Suprapubic skin (tissue), 3 donors: ENCODE measurements around the gene MLXIPL.

Experiments used
- POLR2AphosphoS5 ChIP-seq, 3 donors: sonication (generic); formaldehyde crosslinking; IDR thresholded peaks; one replicate each; pipeline ENCODE4 v1.6.1; 2017; ENCODE audit warnings: antibody characterized with exemption in 3 of 3
- TF ChIP-seq, protein P1 (sequence below), 2 donors: fragments of 200-600 bp in 1 of 2; fragments of 450-650 bp in 1 of 2; sonication (generic) in 1 of 2; IDR thresholded peaks; one replicate each; pipeline ENCODE4 v1.5.1; 2016 to 2019; ENCODE audit warnings: antibody characterized with exemption in 2 of 2, mild to moderate bottlenecking in 1 of 2, moderate library complexity in 1 of 2

GRCh38 chr7:73569042-73569608 lies 55.2 kb downstream of the MLXIPL start:
- no peak for TF ChIP-seq POLR2AphosphoS5 (IDR thresholded peaks at IDR 0.05)
- TF ChIP-seq, protein P1, sequence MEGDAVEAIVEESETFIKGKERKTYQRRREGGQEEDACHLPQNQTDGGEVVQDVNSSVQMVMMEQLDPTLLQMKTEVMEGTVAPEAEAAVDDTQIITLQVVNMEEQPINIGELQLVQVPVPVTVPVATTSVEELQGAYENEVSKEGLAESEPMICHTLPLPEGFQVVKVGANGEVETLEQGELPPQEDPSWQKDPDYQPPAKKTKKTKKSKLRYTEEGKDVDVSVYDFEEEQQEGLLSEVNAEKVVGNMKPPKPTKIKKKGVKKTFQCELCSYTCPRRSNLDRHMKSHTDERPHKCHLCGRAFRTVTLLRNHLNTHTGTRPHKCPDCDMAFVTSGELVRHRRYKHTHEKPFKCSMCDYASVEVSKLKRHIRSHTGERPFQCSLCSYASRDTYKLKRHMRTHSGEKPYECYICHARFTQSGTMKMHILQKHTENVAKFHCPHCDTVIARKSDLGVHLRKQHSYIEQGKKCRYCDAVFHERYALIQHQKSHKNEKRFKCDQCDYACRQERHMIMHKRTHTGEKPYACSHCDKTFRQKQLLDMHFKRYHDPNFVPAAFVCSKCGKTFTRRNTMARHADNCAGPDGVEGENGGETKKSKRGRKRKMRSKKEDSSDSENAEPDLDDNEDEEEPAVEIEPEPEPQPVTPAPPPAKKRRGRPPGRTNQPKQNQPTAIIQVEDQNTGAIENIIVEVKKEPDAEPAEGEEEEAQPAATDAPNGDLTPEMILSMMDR (IDR thresholded peaks at IDR 0.05): no peak
